Activated CD4-positive, alpha-beta T cell treated with anti-CD3 and anti-CD28 coated beads, Interleukin-2, amount 10 ng/mL, durations not matched to agents 7 days and 5 days (primary cell): ENCODE measurements around the gene EFCAB11. TPM values are rescaled to one million over a fixed set of nuclear protein-coding genes. Genes with fewer than 3 reads are reported as not detected.

ENCODE experiments used
- CTCF ChIA-PET: fragments of 350-600 bp; sonication (Branson Sonifier 250); formaldehyde crosslinking; loops from one replicate; lab custom pipeline; 2021; ENCODE audit warnings: antibody characterized with exemption; lab: Charles Lee
- POLR2A ChIA-PET: fragments of 350-600 bp; sonication (Branson Sonifier 250); formaldehyde crosslinking; loops from one replicate; lab custom pipeline; 2021; ENCODE audit warnings: antibody characterized with exemption; lab: Charles Lee
- DNase-seq: peaks from one replicate; pipeline ENCODE4 v3.0.0-alpha.2; 2020
- H3K27ac Mint-ChIP-seq: one replicate; pipeline ENCODE4 v1.8.0; 2021; ENCODE audit warnings: mild to moderate bottlenecking, moderate library complexity, mixed read lengths
- H3K27me3 Mint-ChIP-seq: one replicate; pipeline ENCODE4 v1.8.0; 2021; ENCODE audit warnings: mixed read lengths
- H3K36me3 Mint-ChIP-seq: one replicate; pipeline ENCODE4 v1.8.0; 2021; ENCODE audit warnings: low read depth, mixed read lengths
- H3K4me1 Mint-ChIP-seq: one replicate; pipeline ENCODE4 v1.8.0; 2021; ENCODE audit warnings: mixed read lengths
- H3K4me3 Mint-ChIP-seq: one replicate; pipeline ENCODE4 v1.8.0; 2021; ENCODE audit warnings: mild to moderate bottlenecking, moderate library complexity, mixed read lengths
- H3K9me3 Mint-ChIP-seq: one replicate; pipeline ENCODE4 v1.8.0; 2021; ENCODE audit warnings: mixed read lengths
- total RNA-seq, 2 experiments: library from RNA; stranded (reverse); gene quantifications; one replicate each; pipeline ENCODE4 v1.2.3, GENCODE V29; 2021

EFCAB11 gene
- total RNA-seq, 2 experiments from 2014 or later = 7.7 to 8.6 TPM

GRCh38 chr14:89955745-89956660 lies 1.5 kb upstream of the EFCAB11 start, which contains the start of gene TDP1:
TDP1 (plus strand) TSS chr14:89955927; CDS start chr14:89963115, 7,188 bp downstream.
- DNase-seq = peak; percentile 97
- ChIA-PET CTCF (interaction anchor here (0.6 to 2.4 kb wide), 2 partner anchors 14 to 1761 kb away, joined by 3 to 12 read pairs; no protein-coding TSS in a partner anchor), POLR2A (interaction anchor here (0.6 to 1.2 kb wide), 3 partner anchors 652 to 1396 kb away, joined by 3 to 6 read pairs (median 4); no protein-coding TSS in a partner anchor)
- Mint-ChIP-seq H3K4me3 (peak within 1 kb of the TSS; percentile 95), H3K4me1 (peaks cover 65% of the 10 kb centered on the region), H3K9me3 (peaks cover 5% of the 10 kb centered on the region), H3K27me3 (no peaks in the 10 kb centered on the region), H3K36me3 (peaks cover 43% of the 10 kb centered on the region), H3K27ac (peak within 1 kb of the TSS; percentile 99)

- CTCF ChIA-PET = interaction anchor here (0.6 to 2.9 kb wide), 4 partner anchors 10 to 1762 kb away, joined by 3 to 12 read pairs (median 8); no protein-coding TSS in a partner anchor
- H3K9me3 Mint-ChIP-seq = peaks cover 5% of the 10 kb centered on the region
- peaks cover 57% of the 10 kb centered on the region for H3K4me1 Mint-ChIP-seq
- peak overlapping the region; percentile 89 for H3K27ac Mint-ChIP-seq
- peak overlapping the region; percentile 92 for H3K4me3 Mint-ChIP-seq
- POLR2A ChIA-PET = interaction anchor here (1.2 kb wide), 1 partner anchor 651 kb away, joined by 6 read pairs; no protein-coding TSS in a partner anchor
- peaks cover 39% of the 10 kb centered on the region for H3K36me3 Mint-ChIP-seq
- no peak for DNase-seq
- no peaks in the 10 kb centered on the region for H3K27me3 Mint-ChIP-seq
These were observed 653 bp upstream of the EFCAB11 start for GRCh38 chr14:89955022-89955744.

DNA sequence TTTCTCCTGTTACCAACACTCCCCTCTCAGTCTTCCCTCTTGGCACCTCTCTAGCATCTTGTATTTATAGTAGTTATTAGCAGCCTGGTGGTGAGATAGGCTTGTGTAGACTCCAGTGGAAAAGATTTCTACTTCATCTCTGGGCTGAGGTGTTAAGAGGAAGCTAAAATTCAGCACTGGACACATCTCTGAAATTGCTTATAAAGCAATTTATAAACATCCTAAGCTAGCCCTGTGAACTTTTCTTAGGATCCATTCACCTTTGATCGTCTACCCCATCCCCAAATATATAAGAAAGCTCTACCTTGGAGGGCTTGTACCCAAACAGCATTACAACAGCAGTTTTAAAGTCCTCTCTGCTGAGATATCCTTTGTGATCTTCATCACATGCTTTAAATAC lies 928 bp downstream of the EFCAB11 start:
- peak overlapping the region; percentile 92 for H3K4me3 Mint-ChIP-seq
- no peaks in the 10 kb centered on the region for H3K27me3 Mint-ChIP-seq
- H3K27ac Mint-ChIP-seq = no peak overlapping the region
- H3K36me3 Mint-ChIP-seq = peaks cover 35% of the 10 kb centered on the region
- DNase-seq = no peak
- peaks cover 5% of the 10 kb centered on the region for H3K9me3 Mint-ChIP-seq
- POLR2A ChIA-PET = interaction anchor here (0.7 kb wide), 1 partner anchor 1501 kb away, joined by 4 read pairs; no protein-coding TSS in a partner anchor
- CTCF ChIA-PET = interaction anchor here (0.8 to 2.9 kb wide), 2 partner anchors 10 to 14 kb away, joined by 5 to 12 read pairs; no protein-coding TSS in a partner anchor
- H3K4me1 Mint-ChIP-seq = peaks cover 42% of the 10 kb centered on the region

- Mint-ChIP-seq H3K36me3 (peaks cover 30% of the 10 kb centered on the region), H3K27ac (no peak overlapping the region), H3K27me3 (no peaks in the 10 kb centered on the region), H3K9me3 (peaks cover 3% of the 10 kb centered on the region), H3K4me3 (no peak overlapping the region), H3K4me1 (peaks cover 32% of the 10 kb centered on the region)
- POLR2A ChIA-PET = no interaction called here
- DNase-seq = no peak
- CTCF ChIA-PET = interaction anchor here (0.6 to 2.9 kb wide), 3 partner anchors 13 to 165 kb away, joined by 3 to 12 read pairs (median 3); no protein-coding TSS in a partner anchor
These were observed 2.0 kb downstream of the EFCAB11 start for GRCh38 chr14:89952576-89952975.

GRCh38 chr14:89947344-89947743 lies 7.2 kb downstream of the EFCAB11 start:
- Mint-ChIP-seq H3K4me1 (no peaks in the 10 kb centered on the region), H3K27me3 (no peaks in the 10 kb centered on the region), H3K4me3 (no peak overlapping the region), H3K9me3 (no peaks in the 10 kb centered on the region), H3K27ac (no peak overlapping the region), H3K36me3 (peaks cover 17% of the 10 kb centered on the region)
- CTCF ChIA-PET = interaction anchor here (1.0 kb wide), 1 partner anchor 26 kb away, joined by 4 read pairs; no protein-coding TSS in a partner anchor
- POLR2A ChIA-PET = no interaction called here
- DNase-seq = no peak

DNA sequence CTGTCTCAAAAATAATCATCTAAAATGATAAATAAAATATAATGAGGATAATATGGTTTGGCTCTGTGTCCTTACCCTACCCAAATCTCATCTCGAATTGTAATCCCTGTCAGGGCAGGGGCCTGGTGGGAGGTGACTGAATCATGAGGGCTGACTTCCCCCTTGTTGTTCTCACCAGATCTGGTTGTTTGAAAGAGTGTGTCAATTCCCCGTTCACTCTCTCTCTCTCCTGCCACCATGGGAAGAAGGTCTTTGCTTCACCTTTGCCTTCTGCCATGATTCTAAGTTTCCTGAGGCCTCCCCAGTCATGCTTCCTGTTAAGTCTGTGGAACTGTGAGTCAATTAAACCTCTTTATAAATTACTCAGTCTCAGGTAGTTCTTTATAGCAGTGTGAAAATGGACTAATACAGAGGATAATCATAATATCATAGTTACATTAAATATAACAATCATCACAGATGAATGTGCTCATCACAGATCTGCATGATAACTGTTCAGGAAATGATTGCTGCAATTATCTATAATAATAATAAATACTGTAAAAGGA lies 12.6 kb downstream of the EFCAB11 start:
- no peaks in the 10 kb centered on the region for H3K4me1 Mint-ChIP-seq
- POLR2A ChIA-PET = no interaction called here
- H3K36me3 Mint-ChIP-seq = no peaks in the 10 kb centered on the region
- no peaks in the 10 kb centered on the region for H3K27me3 Mint-ChIP-seq
- no peak overlapping the region for H3K4me3 Mint-ChIP-seq
- no peak overlapping the region for H3K27ac Mint-ChIP-seq
- no peak for DNase-seq
- CTCF ChIA-PET = no interaction called here
- H3K9me3 Mint-ChIP-seq = no peaks in the 10 kb centered on the region

DNA sequence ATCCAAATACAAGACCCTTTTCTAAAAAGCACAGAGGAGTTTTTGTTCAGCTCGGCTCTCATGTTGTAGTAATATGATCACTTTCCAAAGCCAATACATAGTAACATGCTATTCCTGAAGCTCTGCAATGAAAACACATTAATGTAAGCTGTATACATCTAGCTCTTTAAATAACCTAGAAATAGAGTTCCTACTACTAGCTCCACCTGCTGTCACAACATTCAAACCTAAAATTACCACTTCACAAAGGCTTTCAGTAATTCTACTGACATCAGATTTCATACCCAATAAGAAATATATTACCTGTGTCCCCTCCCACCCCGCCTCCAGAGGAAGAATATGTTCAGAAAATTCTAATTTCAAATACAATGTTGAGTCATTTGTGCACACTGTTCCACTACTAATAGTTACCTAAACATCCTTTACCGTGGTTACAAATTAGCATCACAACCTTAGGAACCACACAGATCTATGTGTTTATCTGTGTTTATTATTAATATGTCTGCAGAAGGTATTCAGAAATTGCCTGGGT lies 17.8 kb downstream of the EFCAB11 start:
- no peak overlapping the region for H3K4me3 Mint-ChIP-seq
- CTCF ChIA-PET = interaction anchor here (0.9 kb wide), 2 partner anchors 10 to 299 kb away, joined by 3 read pairs; no protein-coding TSS in a partner anchor
- no peaks in the 10 kb centered on the region for H3K36me3 Mint-ChIP-seq
- POLR2A ChIA-PET = no interaction called here
- DNase-seq = no peak
- H3K27ac Mint-ChIP-seq = no peak overlapping the region
- no peaks in the 10 kb centered on the region for H3K27me3 Mint-ChIP-seq
- no peaks in the 10 kb centered on the region for H3K9me3 Mint-ChIP-seq
- no peaks in the 10 kb centered on the region for H3K4me1 Mint-ChIP-seq

GRCh38 chr14:89933002-89933401 lies 21.5 kb downstream of the EFCAB11 start:
- no peaks in the 10 kb centered on the region for H3K4me1 Mint-ChIP-seq
- H3K36me3 Mint-ChIP-seq = no peaks in the 10 kb centered on the region
- H3K27me3 Mint-ChIP-seq = no peaks in the 10 kb centered on the region
- POLR2A ChIA-PET = no interaction called here
- no peak overlapping the region for H3K4me3 Mint-ChIP-seq
- no peak for DNase-seq
- no peak overlapping the region for H3K27ac Mint-ChIP-seq
- CTCF ChIA-PET = no interaction called here
- no peaks in the 10 kb centered on the region for H3K9me3 Mint-ChIP-seq

DNA sequence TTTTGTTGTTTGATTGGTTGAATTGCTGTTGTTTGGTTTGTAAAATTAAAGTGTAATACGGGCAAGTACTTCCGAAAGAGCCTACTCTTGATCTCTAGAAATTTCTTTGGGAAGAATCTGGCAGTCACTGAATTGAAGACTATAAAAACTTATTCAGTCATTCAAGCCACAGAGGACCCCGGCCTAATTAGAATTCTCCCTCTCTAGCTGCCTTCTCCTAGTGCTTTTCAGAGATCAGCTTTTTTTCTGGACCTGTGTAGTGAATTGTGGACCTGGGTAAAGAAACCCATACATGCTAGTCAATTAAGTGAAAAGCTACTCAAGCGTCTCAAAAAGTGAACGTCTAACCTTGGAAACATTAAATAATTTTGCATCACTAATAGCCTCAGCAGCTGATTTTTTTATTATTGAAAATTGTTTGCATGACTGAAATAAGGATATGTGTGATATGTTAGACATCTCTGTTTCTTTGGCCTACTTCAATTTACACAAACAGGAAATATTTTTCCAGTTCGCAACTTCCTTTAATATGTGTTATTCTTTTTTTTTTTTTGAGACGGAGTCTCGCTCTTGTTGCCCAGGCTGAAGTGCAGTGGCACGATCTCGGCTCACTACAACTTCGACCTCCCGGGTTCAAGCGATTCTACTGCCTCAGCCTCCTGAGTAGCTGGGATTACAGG lies 27.2 kb downstream of the EFCAB11 start:
- CTCF ChIA-PET = interaction anchor here (0.6 to 1.1 kb wide), 2 partner anchors 9 to 62 kb away, joined by 3 read pairs; no protein-coding TSS in a partner anchor
- H3K27me3 Mint-ChIP-seq = no peaks in the 10 kb centered on the region
- H3K4me1 Mint-ChIP-seq = no peaks in the 10 kb centered on the region
- H3K36me3 Mint-ChIP-seq = no peaks in the 10 kb centered on the region
- H3K4me3 Mint-ChIP-seq = no peak overlapping the region
- no peak overlapping the region for H3K27ac Mint-ChIP-seq
- DNase-seq = no peak
- POLR2A ChIA-PET = no interaction called here
- no peaks in the 10 kb centered on the region for H3K9me3 Mint-ChIP-seq

- DNase-seq = no peak
- Mint-ChIP-seq H3K36me3 (no peaks in the 10 kb centered on the region), H3K27me3 (no peaks in the 10 kb centered on the region), H3K27ac (no peak overlapping the region), H3K4me1 (no peaks in the 10 kb centered on the region), H3K4me3 (no peak overlapping the region), H3K9me3 (no peaks in the 10 kb centered on the region)
- ChIA-PET CTCF (interaction anchor here (1.1 kb wide), 1 partner anchor 10 kb away, joined by 3 read pairs; no protein-coding TSS in a partner anchor), POLR2A (no interaction called here)
These were observed 27.8 kb downstream of the EFCAB11 start for GRCh38 chr14:89926694-89927093.

GRCh38 chr14:89924268-89924667 lies 30.3 kb downstream of the EFCAB11 start:
- Mint-ChIP-seq H3K36me3 (no peaks in the 10 kb centered on the region), H3K4me3 (no peak overlapping the region), H3K27me3 (no peaks in the 10 kb centered on the region), H3K4me1 (no peaks in the 10 kb centered on the region), H3K9me3 (no peaks in the 10 kb centered on the region), H3K27ac (no peak overlapping the region)
- POLR2A ChIA-PET = no interaction called here
- no peak for DNase-seq
- CTCF ChIA-PET = interaction anchor here (0.6 kb wide), 1 partner anchor 8 kb away, joined by 3 read pairs; no protein-coding TSS in a partner anchor
